Measurements from ENCODE around the gene ZNF467. TPM values are rescaled to one million over a fixed set of nuclear protein-coding genes. Genes with fewer than 3 reads are reported as not detected.

Gene ZNF467
- total RNA-seq, 1 experiment from 2014 or later: 3.0 TPM

- no peak for DNase-seq (ENCODE audit: low spot score)
Measured at GRCh38 chr7:149715476-149715875, 57.9 kb downstream of the ZNF467 start.

GRCh38 chr7:149714910-149715471 is 58.4 kb downstream of the ZNF467 start:
- DNase-seq (ENCODE audit: low spot score): no peak

Other genes with a start within 250 kb of the ZNF467 start
- gene ZNF862, start 64.8 kb upstream of the ZNF467 start, total RNA-seq (2014; rRNA removed; shearing (Covaris generic)): 2.1 and 16.0 TPM in 2 replicates
- 21.6 and 25.4 TPM in 2 replicates for gene ATP6V0E2, start 100.4 kb upstream of the ZNF467 start, total RNA-seq (2014; rRNA removed; shearing (Covaris generic))